ENCODE measurements around the gene SFN. TPM values are rescaled to one million over a fixed set of nuclear protein-coding genes. Genes with fewer than 3 reads are reported as not detected.
"Not testable (repeated sequence)": the region's sequence is repeated elsewhere in the genome, so short reads cannot be mapped to it uniquely, and the experiment has no call there.

The SFN gene
- total RNA-seq, 1 donor from 2014 or later: 0.47 TPM

DNA sequence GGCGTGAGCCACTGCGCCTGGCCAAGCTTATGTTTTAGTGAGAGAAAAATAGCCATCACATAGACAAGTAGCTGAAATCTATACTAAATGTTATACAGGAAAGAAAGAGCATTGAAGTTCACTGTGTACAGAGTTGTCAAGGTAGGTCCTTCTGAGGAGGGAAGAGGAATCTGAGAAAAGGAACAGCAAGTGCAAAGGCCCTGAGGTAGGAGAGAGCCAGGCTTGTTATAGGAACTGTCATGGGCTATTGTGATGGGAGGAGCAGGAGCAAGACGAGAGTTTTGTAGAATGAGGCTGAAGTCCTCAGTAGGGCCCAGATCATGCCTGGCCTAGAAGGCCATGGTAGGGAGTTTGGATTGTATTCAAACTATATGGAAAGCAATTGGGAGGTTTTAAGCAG, 31.9 kb upstream of the SFN start:
- Mint-ChIP-seq H3K27ac (peak overlapping the region; percentile 75), H3K27me3 (ENCODE audit: insufficient read depth) (no peaks in the 10 kb centered on the region), H3K9me3 (no peaks in the 10 kb centered on the region), H3K4me3 (peak overlapping the region; percentile 15), H3K4me1 (ENCODE audit: low read depth) (peaks cover 80% of the 10 kb centered on the region), H3K36me3 (ENCODE audit: low read depth) (peaks cover 55% of the 10 kb centered on the region)
- intact Hi-C loops (cut with micrococcal nuclease): no loop called here
- no peak for DNase-seq (ENCODE audit: low spot score)

DNA sequence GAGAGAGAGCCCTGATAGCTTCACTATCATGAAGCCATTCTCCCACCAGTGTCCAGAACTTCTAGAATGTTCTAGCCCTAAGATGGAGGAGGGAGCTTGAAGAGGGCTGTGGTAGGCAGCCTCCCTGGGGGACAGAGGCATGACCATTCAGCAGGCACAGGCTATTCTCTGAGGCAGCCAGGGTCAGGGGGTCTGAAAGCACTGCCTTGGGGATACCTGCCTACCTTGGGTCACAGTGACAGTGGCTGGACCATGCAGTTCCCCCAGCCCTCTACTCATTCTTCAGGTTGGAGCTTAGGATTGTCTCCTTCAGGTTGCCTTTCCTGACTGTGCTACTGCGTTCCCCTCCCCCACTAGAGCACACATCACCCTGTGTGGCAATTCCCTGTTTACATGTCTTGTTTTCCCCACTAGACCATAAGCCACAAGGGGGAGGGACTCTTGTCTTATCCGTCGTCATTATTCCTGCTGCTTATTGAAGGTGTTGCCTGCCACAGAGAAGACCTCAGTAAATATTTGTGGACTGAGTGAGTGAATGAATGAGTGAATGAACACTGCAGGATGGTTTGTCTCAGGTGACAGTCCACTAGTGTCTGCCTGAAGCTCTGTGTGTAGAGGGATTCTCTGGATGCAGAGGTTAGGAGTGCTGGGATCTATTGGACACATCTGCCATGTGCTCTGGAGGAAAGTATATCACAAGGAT, 31.3 kb upstream of the SFN start:
- intact Hi-C loops (cut with micrococcal nuclease): loop anchor here (2.0 kb wide), 2 partner anchors 133 to 249 kb away; no protein-coding TSS in a partner anchor
- H3K36me3 Mint-ChIP-seq (ENCODE audit: low read depth): peaks cover 57% of the 10 kb centered on the region
- H3K4me3 Mint-ChIP-seq: peak overlapping the region; percentile 42
- H3K27me3 Mint-ChIP-seq (ENCODE audit: insufficient read depth): no peaks in the 10 kb centered on the region
- H3K4me1 Mint-ChIP-seq (ENCODE audit: low read depth): peaks cover 78% of the 10 kb centered on the region
- DNase-seq (ENCODE audit: low spot score): no peak
- peak overlapping the region; percentile 99 for H3K27ac Mint-ChIP-seq
- H3K9me3 Mint-ChIP-seq: no peaks in the 10 kb centered on the region

DNA sequence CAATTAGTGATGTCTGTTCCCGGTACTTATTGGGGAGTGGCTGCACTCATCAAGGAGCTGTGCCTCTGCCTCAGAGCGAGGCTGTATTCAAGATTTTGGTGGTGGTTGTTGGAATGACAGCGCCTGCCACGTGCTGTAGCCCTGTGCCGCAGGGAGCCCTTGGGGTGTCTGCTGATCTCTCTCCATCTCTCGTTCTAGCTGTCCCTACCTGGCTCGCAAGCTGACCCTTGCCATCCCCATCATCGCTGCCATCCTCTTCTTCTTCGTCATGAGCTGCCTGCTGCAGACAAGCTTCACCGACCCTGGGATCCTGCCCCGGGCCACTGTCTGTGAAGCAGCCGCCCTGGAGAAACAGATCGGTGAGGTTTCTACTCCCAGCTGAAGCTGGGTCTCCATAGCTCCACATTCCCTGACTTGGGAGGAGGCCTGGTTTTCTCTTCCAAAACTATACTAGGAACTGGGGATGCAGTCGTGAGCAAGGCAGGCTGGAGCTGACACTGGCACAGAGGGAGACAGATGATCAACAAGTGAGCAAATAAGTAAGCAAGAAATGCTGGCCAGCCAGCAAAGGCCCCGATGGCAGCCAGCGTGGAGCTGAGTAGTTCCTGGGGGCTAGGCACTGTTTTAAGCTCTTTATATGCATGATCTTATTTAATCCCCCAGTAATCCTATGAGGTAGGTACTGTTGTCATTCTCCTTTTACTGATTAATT, 30.5 kb upstream of the SFN start:
- H3K27ac Mint-ChIP-seq: peak overlapping the region; percentile 99
- H3K36me3 Mint-ChIP-seq (ENCODE audit: low read depth): peaks cover 56% of the 10 kb centered on the region
- peak overlapping the region; percentile 75 for H3K4me3 Mint-ChIP-seq
- no peaks in the 10 kb centered on the region for H3K9me3 Mint-ChIP-seq
- intact Hi-C loops (cut with micrococcal nuclease): loop anchor here (2.0 kb wide), 2 partner anchors 134 to 250 kb away; no protein-coding TSS in a partner anchor
- no peak for DNase-seq (ENCODE audit: low spot score)
- peaks cover 76% of the 10 kb centered on the region for H3K4me1 Mint-ChIP-seq (ENCODE audit: low read depth)
- no peaks in the 10 kb centered on the region for H3K27me3 Mint-ChIP-seq (ENCODE audit: insufficient read depth)

DNA sequence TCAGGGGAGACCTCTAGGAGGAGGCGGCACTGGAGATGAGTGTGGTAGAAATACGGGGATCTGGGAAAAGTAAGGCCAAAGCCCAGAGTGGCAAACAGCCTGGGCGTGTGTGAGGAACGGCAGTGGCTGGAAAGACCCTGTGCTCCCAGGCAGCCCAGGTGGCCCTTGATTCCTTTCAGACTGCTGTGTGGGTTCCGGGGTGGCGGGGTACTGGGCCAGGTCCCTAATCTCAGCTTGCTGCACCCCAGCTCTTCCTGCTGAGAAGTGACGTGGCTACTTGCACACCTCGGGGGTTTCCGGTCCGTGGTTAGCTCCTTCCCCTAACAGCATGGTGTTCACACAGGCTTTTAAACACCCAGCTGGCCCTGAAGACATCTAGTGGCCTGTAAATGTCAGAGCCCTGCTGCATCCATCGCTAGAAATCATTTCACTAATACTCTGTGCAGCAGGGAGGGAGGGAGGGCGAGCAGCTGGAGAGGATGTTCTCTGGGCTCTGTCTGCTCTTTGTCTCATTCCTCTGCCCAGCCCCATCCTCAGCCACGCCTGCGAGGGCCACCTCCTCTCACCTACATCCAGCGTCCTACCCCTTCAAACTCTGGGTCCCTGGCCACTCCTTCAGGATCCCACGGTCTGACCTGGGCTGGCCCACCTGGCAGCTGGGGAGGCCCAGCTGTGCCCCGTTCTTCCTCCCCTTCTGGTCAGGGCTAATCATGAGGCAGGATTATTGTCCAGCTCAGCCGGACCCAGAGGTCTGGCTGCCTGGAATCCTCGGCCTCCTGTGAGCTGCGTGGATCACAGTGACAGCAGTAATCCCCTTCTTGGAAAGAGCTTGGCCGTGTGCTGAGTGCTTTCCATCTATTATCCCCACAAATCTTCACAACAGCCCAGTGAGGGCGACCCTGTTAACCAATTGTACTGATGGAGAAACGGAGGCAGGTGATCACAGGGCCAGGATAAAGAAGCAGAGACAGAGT, 29.2 kb upstream of the SFN start:
- DNase-seq (ENCODE audit: low spot score): peak; percentile 89
- intact Hi-C loops (cut with micrococcal nuclease): loop anchor here (1.0 to 2.0 kb wide), 7 partner anchors 8 to 251 kb away; no protein-coding TSS in a partner anchor
- H3K4me3 Mint-ChIP-seq: peak overlapping the region; percentile 75
- H3K27ac Mint-ChIP-seq: peak overlapping the region; percentile 99
- peaks cover 69% of the 10 kb centered on the region for H3K4me1 Mint-ChIP-seq (ENCODE audit: low read depth)
- H3K36me3 Mint-ChIP-seq (ENCODE audit: low read depth): peaks cover 56% of the 10 kb centered on the region
- H3K9me3 Mint-ChIP-seq: no peaks in the 10 kb centered on the region
- H3K27me3 Mint-ChIP-seq (ENCODE audit: insufficient read depth): no peaks in the 10 kb centered on the region

DNA sequence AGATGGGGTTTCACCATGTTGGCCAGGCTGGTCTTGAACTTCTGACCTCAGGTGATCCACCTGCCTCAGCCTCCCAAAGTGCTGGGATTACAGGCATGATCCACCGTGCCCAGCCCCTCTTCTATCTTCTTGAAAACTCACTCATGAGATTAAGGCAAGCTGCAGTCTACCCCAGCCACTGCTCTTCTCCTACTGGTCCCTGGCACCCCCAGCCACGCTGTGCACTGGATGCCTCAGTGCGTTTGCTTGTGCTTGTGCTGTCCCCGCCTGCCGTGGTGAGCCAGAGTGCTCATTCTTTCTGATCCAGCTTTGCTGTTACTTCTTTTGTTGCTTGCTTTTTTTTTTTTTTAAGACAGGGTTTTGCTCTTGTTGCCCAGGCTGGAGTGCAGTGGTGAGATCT, 25.3 kb upstream of the SFN start:
- intact Hi-C loops (cut with micrococcal nuclease); DNase-seq (ENCODE audit: low spot score); H3K27me3 Mint-ChIP-seq (ENCODE audit: insufficient read depth); H3K9me3 Mint-ChIP-seq; H3K4me3 Mint-ChIP-seq: not testable (repeated sequence)
- H3K4me1 Mint-ChIP-seq (ENCODE audit: low read depth): peaks cover 30% of the 10 kb centered on the region
- peaks cover 49% of the 10 kb centered on the region for H3K36me3 Mint-ChIP-seq (ENCODE audit: low read depth)
- peak overlapping the region; percentile 52 for H3K27ac Mint-ChIP-seq

DNA sequence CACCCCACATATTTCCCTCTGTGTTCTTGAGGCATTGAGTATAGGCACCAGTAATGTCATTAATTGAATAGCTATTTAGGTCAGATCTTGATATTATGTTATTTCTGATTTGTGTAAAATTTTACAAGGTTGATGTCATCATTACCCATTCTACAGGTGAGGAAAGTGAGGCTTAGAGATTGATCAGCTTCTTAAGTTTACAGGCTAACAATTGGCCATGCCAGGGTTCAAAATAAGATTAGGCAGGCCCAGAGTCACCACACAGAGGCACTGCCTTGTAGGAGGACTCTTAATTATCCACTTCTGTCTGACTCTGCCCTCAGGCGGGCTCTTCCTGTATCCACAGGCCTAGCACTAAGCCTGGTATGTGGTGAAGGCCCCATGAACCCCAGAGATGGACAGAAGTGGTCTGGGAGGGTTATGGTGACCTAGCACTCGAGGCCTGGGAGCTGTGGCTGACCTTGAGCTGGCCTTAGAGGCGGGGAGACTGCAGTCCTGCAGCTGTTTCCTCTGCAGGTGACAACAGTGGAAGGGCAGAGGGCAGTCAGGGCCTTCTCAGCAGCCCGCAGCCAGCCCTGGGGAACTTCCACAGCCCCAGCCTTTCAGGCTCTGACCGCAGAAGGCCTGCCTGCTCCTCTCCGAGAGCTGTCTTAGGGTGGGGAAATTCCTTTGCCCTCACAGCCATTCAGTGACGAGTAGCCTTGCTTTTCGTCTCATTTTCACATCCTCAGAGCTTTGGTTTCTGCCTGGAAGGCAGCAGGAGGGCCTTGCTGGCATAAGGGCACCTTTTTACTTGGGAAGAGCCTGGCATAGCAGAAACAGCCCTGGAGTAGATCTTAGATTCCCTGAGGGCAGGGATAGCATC, 24.2 kb upstream of the SFN start:
- Mint-ChIP-seq H3K27ac (peak overlapping the region; percentile 67), H3K27me3 (ENCODE audit: insufficient read depth) (no peaks in the 10 kb centered on the region), H3K36me3 (ENCODE audit: low read depth) (peaks cover 40% of the 10 kb centered on the region), H3K4me1 (ENCODE audit: low read depth) (peaks cover 19% of the 10 kb centered on the region), H3K9me3 (no peaks in the 10 kb centered on the region), H3K4me3 (peak overlapping the region; percentile 12)
- DNase-seq (ENCODE audit: low spot score): peak; percentile 34
- intact Hi-C loops (cut with micrococcal nuclease): no loop called here

DNA sequence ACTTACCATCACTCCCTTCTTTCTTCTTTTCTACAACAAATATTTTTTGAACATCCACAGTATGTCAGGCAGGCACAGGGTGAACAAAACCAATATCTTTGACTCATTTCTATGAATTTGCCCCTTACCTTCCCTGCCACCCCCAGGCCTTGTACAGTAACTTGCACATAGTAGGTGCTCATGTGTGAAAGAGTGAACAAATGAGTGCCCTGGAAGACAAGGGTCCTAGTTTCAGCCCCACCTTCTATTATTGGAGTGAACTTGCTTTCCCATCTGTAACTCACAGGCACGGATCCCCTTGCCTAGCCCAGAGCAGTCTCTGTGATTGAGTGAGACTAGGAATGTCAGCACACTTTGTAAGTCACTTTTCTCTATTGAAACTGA, 23.6 kb upstream of the SFN start:
- H3K27ac Mint-ChIP-seq: peak overlapping the region; percentile 67
- no peaks in the 10 kb centered on the region for H3K9me3 Mint-ChIP-seq
- peaks cover 39% of the 10 kb centered on the region for H3K36me3 Mint-ChIP-seq (ENCODE audit: low read depth)
- H3K4me1 Mint-ChIP-seq (ENCODE audit: low read depth): peaks cover 18% of the 10 kb centered on the region
- no peaks in the 10 kb centered on the region for H3K27me3 Mint-ChIP-seq (ENCODE audit: insufficient read depth)
- peak overlapping the region; percentile 12 for H3K4me3 Mint-ChIP-seq
- intact Hi-C loops (cut with micrococcal nuclease): no loop called here
- DNase-seq (ENCODE audit: low spot score): no peak

DNA sequence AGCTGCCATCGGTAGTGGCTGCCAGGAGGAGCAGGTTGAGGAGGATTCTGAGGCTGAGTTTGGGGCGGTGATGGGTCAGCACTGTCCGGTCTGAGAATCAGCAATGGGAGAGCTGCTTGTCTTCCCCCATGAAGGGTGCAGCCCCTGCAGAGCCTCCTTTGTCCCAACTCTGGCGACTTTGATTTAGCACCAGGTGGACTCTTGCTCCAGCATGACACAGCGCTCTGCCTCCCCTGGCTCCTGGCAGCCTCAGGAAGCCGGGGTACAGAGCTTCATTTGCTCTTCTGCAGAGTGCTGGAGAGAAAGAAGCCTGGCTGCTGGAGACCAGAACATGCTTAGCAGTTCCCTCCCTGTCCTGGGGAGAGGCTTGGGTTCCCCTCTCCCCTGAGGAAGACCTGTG, 23.2 kb upstream of the SFN start:
- Mint-ChIP-seq H3K4me3 (no peak overlapping the region), H3K4me1 (ENCODE audit: low read depth) (peaks cover 17% of the 10 kb centered on the region), H3K27ac (no peak overlapping the region), H3K36me3 (ENCODE audit: low read depth) (peaks cover 36% of the 10 kb centered on the region), H3K9me3 (no peaks in the 10 kb centered on the region), H3K27me3 (ENCODE audit: insufficient read depth) (no peaks in the 10 kb centered on the region)
- intact Hi-C loops (cut with micrococcal nuclease): no loop called here
- no peak for DNase-seq (ENCODE audit: low spot score)

DNA sequence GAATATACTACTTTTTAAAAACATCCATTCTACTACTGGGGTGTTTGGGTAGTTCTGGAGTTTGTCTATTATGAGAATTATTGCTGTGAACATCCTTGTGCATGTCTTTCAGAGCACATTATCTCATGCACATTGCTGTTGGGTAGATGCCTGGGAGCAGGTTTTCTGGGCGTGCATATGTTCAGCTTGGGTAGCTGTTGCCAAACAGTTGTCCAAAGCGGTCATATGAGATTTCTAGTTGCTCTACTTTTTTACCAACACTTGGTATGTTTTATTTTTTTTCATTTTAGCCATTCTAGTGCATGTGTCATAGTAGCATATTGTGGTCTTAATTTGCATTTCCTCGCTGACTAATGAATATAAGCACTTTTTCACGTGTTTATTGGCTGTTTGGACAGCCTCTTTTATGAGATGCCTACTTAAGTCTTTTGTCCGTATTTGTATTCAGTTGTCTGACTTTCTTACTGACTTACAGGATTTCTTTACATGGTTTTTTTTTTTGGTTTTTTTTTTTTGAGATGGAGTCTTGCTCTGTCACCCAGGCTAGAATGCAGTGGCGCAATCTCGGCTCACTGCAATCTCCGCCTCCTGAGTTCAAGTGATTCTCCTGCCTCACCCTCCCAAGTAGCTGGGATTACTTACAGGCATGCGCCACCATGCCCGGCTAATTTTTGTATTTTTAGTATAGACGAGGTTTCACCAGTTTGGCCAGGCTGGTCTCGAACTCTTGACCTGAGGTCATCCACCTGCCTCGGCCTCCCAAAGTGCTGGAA, 18.3 kb upstream of the SFN start:
- Mint-ChIP-seq H3K27ac (peak overlapping the region; percentile 23), H3K27me3 (ENCODE audit: insufficient read depth) (no peaks in the 10 kb centered on the region), H3K9me3 (no peaks in the 10 kb centered on the region), H3K4me3 (no peak overlapping the region), H3K4me1 (ENCODE audit: low read depth) (peaks cover 8% of the 10 kb centered on the region), H3K36me3 (ENCODE audit: low read depth) (peaks cover 32% of the 10 kb centered on the region)
- intact Hi-C loops (cut with micrococcal nuclease): no loop called here
- DNase-seq (ENCODE audit: low spot score): no peak

DNA sequence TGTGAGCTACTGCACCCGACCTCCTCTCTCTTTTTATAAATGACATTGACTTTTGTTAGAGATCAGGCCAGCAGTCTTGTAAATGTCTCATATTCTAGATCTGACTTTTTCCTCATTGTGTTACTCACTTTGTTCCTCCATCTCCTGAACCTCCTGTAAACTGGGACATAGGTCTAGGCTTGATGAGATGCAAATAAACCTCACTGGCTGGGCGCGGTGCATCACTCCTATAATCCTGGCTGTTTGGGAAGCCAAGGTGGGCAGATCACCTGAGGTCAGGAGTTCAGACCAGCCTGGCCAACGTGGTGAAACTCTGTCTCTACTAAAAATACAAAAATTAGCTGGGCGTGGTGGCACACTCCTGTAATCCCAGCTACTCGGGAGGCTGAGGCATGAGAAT, 15.1 kb upstream of the SFN start:
- peak overlapping the region; percentile 48 for H3K27ac Mint-ChIP-seq
- H3K27me3 Mint-ChIP-seq (ENCODE audit: insufficient read depth): not testable (repeated sequence)

DNA sequence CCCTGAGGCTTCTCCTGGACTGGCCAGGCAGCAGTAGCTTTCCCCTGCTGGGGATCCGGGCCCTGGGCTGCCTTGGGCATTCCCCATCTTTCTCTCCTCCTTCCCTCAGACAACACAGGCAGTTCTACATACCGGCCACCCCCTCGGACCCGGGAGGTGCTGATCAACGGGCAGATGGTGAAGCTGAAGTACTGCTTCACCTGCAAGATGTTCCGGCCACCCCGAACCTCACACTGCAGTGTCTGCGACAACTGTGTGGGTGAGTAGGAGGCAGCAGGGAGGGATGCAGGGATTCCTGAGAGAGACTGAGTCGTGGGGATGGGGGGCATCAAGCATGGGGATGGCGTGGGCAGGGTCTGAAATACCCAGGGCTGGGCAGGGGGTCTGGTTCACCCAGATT, 14.4 kb upstream of the SFN start:
- DNase-seq (ENCODE audit: low spot score): no peak
- no peaks in the 10 kb centered on the region for H3K27me3 Mint-ChIP-seq (ENCODE audit: insufficient read depth)
- no peak overlapping the region for H3K4me3 Mint-ChIP-seq
- no peaks in the 10 kb centered on the region for H3K9me3 Mint-ChIP-seq
- peaks cover 8% of the 10 kb centered on the region for H3K4me1 Mint-ChIP-seq (ENCODE audit: low read depth)
- intact Hi-C loops (cut with micrococcal nuclease): no loop called here
- H3K27ac Mint-ChIP-seq: no peak overlapping the region
- peaks cover 55% of the 10 kb centered on the region for H3K36me3 Mint-ChIP-seq (ENCODE audit: low read depth)

More for the DNA sequence above, 15.1 kb upstream of the SFN start:
- H3K4me1 Mint-ChIP-seq (ENCODE audit: low read depth); H3K4me3 Mint-ChIP-seq; DNase-seq (ENCODE audit: low spot score); H3K9me3 Mint-ChIP-seq; intact Hi-C loops (cut with micrococcal nuclease): not testable (repeated sequence)
- H3K36me3 Mint-ChIP-seq (ENCODE audit: low read depth): peaks cover 51% of the 10 kb centered on the region
